Measurements from ENCODE around the gene ORAI2. TPM values are rescaled to one million over a fixed set of nuclear protein-coding genes. Genes with fewer than 3 reads are reported as not detected.

The ORAI2 gene
- total and polyA plus RNA-seq, 2 donors (not counting 3 experiments of a cell fraction or from before 2014, with no cell fraction given) = 84.1 to 99.1 TPM

DNA sequence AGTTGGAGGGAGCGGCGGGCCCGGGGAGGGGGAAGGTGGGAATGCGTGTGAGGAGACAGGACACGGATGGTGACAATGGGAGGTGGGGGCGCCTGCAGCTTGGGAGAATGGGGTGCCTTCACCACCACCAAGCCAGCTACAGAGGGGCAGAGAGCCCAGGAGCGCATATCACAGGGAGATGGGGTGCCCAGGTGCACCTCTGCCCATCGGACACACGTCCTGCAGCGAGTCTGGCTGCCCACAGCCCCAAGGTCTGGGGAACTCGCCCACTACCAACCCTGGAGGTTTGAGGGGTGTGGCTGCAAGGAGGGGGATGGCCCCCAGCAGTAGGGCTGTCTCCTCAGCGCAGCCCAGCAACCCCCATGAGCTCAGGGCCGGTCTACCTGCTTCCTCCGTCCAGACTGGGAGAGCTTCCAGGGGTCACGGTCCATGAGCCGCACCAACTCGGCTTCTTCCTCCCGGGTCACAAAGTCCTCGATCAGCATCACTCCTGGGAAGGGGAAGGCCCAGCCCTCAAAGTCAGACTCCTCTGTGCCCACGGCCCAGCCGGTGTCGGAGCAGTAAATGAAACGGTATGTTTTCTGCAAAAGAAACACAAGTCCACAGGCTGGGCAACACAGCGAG lies 26.0 kb downstream of the ORAI2 start:
- no peak for FAIRE-seq
- H3K4me1 ChIP-seq (ENCODE audit: control insufficient read depth, extremely low read depth, insufficient read depth, low read length) = peaks cover 4% of the 10 kb centered on the region
- no TSS peak for BruUV-seq (replicated peaks)
- peaks cover 5% of the 10 kb centered on the region for H3K79me2 ChIP-seq (ENCODE audit: control insufficient read depth, insufficient read depth, low read length)
- intact Hi-C loops (cut with micrococcal nuclease) (no loop called here), dilution Hi-C loops (cut with MboI; ENCODE audit: extremely low pct_ligation_motif_present, low sequenced_read_pairs) (no loop called here)
- no peaks in the 10 kb centered on the region for H3K27me3 ChIP-seq (ENCODE audit: control insufficient read depth in 2 of 2, insufficient read depth in 2 of 2, low read length in 2 of 2)
- TF ChIP-seq EZH2 (IDR thresholded peaks at IDR 0.05; ENCODE audit: borderline replicate concordance, low read depth, low read length, severe bottlenecking) = no peak
- H4K20me1 ChIP-seq (replicated peaks; ENCODE audit: control insufficient read depth, extremely low read depth, insufficient read depth, low read length) = no peaks in the 10 kb centered on the region
- no peak overlapping the region for H2AFZ ChIP-seq (ENCODE audit: low read depth, low read length)
- H3K27ac ChIP-seq (ENCODE audit: insufficient read depth, low read depth, low read length) = no peak overlapping the region
- H3K9me1 ChIP-seq (replicated peaks; ENCODE audit: control insufficient read depth, extremely low read depth, insufficient read depth, low read length) = no peaks in the 10 kb centered on the region
- POLR2A ChIA-PET = interaction anchor here (0.5 kb wide), 1 partner anchor 18 kb away, joined by 11 read pairs; no protein-coding TSS in a partner anchor
- CTCF ChIA-PET = interaction anchor here (1.4 kb wide), 1 partner anchor 8 kb away, joined by 3 read pairs; no protein-coding TSS in a partner anchor
- H3K9me3 ChIP-seq (replicated peaks; ENCODE audit: control insufficient read depth, insufficient read depth, low read length) = no peaks in the 10 kb centered on the region
- DNase-seq (ENCODE audit: low read depth, low spot score) = no peak
- no peak overlapping the region for H3K9ac ChIP-seq (replicated peaks; ENCODE audit: extremely low read depth, insufficient read depth, low read length)
- H3K4me3 ChIP-seq (replicated peaks in 1 of 3; ENCODE audit: insufficient read depth in 1 of 3, low read depth in 1 of 3, low read length in 3 of 3) = no peak overlapping the region
- H3K4me2 ChIP-seq (ENCODE audit: insufficient read depth, low read length) = no peak overlapping the region
- peaks cover 4 to 9% of the 10 kb centered on the region in 2 experiments for H3K36me3 ChIP-seq (ENCODE audit: control insufficient read depth in 2 of 2, extremely low read depth in 1 of 2, insufficient read depth in 2 of 2, low read length in 2 of 2)

DNA sequence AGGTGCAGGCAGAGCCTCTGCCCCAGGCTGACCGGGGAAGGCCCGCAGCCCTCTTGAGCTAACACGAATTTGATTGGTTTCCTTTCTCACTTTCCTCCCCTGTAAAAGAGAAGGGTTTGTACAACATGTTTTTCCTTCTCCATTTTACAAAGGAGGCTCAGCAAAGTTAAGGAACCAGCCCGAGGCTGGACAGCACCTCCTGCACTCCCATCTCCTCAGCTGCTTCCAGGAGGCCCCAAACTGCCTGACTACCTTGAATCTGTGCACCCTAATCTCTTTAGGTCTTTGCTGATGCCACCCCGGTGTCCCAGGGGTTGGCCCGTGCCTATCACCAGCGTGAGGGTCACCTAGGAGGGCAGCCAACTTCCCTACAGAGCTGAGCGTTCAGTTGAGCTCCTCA lies 27.1 kb downstream of the ORAI2 start:
- Histone ChIP-seq H3K4me1 (ENCODE audit: control insufficient read depth, extremely low read depth, insufficient read depth, low read length) (peaks cover 4% of the 10 kb centered on the region), H3K9me1 (replicated peaks; ENCODE audit: control insufficient read depth, extremely low read depth, insufficient read depth, low read length) (no peaks in the 10 kb centered on the region), H3K4me2 (ENCODE audit: insufficient read depth, low read length) (no peak overlapping the region), H3K27me3 (ENCODE audit: control insufficient read depth in 2 of 2, insufficient read depth in 2 of 2, low read length in 2 of 2) (no peaks in the 10 kb centered on the region), H2AFZ (ENCODE audit: low read depth, low read length) (no peak overlapping the region), H3K79me2 (ENCODE audit: control insufficient read depth, insufficient read depth, low read length) (peaks cover 6% of the 10 kb centered on the region), H3K27ac (ENCODE audit: insufficient read depth, low read depth, low read length) (no peak overlapping the region), H4K20me1 (replicated peaks; ENCODE audit: control insufficient read depth, extremely low read depth, insufficient read depth, low read length) (no peaks in the 10 kb centered on the region), H3K9me3 (replicated peaks; ENCODE audit: control insufficient read depth, insufficient read depth, low read length) (no peaks in the 10 kb centered on the region), H3K4me3 (replicated peaks in 1 of 3; ENCODE audit: insufficient read depth in 1 of 3, low read depth in 1 of 3, low read length in 3 of 3) (no peak overlapping the region), H3K9ac (replicated peaks; ENCODE audit: extremely low read depth, insufficient read depth, low read length) (no peak overlapping the region), H3K36me3 (ENCODE audit: control insufficient read depth in 2 of 2, extremely low read depth in 1 of 2, insufficient read depth in 2 of 2, low read length in 2 of 2) (peaks cover 4 to 9% of the 10 kb centered on the region in 2 experiments)
- FAIRE-seq (no peak), DNase-seq (ENCODE audit: low read depth, low spot score) (no peak)
- POLR2A ChIA-PET = no interaction called here
- TF ChIP-seq, protein P1, sequence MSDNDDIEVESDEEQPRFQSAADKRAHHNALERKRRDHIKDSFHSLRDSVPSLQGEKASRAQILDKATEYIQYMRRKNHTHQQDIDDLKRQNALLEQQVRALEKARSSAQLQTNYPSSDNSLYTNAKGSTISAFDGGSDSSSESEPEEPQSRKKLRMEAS (IDR thresholded peaks at IDR 0.05; ENCODE audit: insufficient read depth, insufficient read length) = no peak
- no peak for TF ChIP-seq MYC (IDR thresholded peaks at IDR 0.05; ENCODE audit: low read depth, low read length)
- no peak for TF ChIP-seq POLR2A (IDR thresholded peaks at IDR 0.05; ENCODE audit: low read depth, low read length)
- TF ChIP-seq FOS (IDR thresholded peaks at IDR 0.05; ENCODE audit: borderline replicate concordance, insufficient read depth, low read length) = no peak
- no peak for TF ChIP-seq EZH2 (IDR thresholded peaks at IDR 0.05; ENCODE audit: borderline replicate concordance, low read depth, low read length, severe bottlenecking)
- no peak for TF ChIP-seq JUN (IDR thresholded peaks at IDR 0.05; ENCODE audit: borderline replicate concordance, insufficient read depth, insufficient read length, low read depth)
- TF ChIP-seq, protein P2, sequence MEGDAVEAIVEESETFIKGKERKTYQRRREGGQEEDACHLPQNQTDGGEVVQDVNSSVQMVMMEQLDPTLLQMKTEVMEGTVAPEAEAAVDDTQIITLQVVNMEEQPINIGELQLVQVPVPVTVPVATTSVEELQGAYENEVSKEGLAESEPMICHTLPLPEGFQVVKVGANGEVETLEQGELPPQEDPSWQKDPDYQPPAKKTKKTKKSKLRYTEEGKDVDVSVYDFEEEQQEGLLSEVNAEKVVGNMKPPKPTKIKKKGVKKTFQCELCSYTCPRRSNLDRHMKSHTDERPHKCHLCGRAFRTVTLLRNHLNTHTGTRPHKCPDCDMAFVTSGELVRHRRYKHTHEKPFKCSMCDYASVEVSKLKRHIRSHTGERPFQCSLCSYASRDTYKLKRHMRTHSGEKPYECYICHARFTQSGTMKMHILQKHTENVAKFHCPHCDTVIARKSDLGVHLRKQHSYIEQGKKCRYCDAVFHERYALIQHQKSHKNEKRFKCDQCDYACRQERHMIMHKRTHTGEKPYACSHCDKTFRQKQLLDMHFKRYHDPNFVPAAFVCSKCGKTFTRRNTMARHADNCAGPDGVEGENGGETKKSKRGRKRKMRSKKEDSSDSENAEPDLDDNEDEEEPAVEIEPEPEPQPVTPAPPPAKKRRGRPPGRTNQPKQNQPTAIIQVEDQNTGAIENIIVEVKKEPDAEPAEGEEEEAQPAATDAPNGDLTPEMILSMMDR (IDR thresholded peaks at IDR 0.05; ENCODE audit: extremely low read depth in 1 of 2, insufficient read depth in 1 of 2, low read depth in 1 of 2, low read length in 2 of 2) = no peak
- dilution Hi-C loops (cut with MboI; ENCODE audit: extremely low pct_ligation_motif_present, low sequenced_read_pairs) = no loop called here
- BruUV-seq (replicated peaks) = no TSS peak
- CTCF ChIA-PET = interaction anchor here (0.8 kb wide), 1 partner anchor 56 kb away, joined by 3 read pairs; no protein-coding TSS in a partner anchor
- intact Hi-C loops (cut with micrococcal nuclease) = no loop called here

All from endothelial cell of umbilical vein (primary cell).